ENCODE measurements around the gene CTAGE6.
"Not testable (repeated sequence)": the region's sequence is repeated elsewhere in the genome, so short reads cannot be mapped to it uniquely, and the experiment has no call there.

CTAGE6 gene

DNA sequence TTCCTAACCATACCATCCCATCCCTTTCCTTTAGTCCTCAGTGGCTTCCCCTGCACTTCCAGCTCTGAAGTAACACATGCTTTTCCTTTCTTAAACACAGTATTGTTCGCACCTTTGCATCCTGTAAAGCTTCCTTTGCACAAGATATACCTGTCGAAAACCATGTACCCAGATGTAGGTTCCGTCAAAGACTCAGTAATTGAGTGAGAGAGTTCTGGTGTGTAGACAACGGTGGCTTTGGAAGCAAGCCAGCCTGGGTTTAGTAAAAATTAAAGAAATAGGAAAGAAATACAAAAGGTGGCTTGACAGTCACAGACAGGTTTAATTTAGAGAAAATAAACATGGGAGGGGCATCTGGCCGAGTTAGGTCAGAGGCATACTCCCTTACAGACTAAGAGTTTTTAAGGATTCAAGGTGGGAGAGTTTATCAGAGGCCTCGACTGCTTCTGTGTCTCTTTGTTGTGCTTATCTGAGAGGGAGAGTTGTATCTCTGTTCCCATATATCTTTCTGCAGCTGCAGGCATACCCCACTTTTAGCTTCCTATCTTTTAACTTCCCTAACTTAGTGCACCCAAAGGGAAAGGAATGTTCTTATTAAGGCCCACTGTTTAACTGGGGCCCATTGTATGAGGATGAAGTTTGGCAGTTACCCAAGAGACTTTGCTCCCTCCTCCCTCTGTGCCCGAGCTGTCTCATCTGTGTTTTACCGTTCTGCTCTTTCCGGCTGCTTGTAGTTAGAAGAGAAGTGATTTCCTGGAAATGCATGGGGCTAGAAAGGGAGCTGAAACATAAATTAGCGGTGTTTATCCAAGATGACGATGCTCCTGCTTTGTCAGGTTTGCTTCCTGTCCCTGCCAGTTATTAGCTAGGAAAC, 42.7 kb downstream of the CTAGE6 start:
- DNase-seq = not testable (repeated sequence)

- DNase-seq = not testable (repeated sequence)
These were observed 45.1 kb downstream of the CTAGE6 start for GRCh38 chr7:143712381-143712780.

- DNase-seq = not testable (repeated sequence)
These were observed 45.7 kb downstream of the CTAGE6 start for GRCh38 chr7:143711727-143712324.

GRCh38 chr7:143709895-143710294, 47.6 kb downstream of the CTAGE6 start:
- DNase-seq = not testable (repeated sequence)

All from central memory CD4-positive, alpha-beta T cell (primary cell).